Measurements from ENCODE around the gene FUNDC2. TPM values are rescaled to one million over a fixed set of nuclear protein-coding genes. Genes with fewer than 3 reads are reported as not detected.

The FUNDC2 gene
- total RNA-seq, 1 donor from 2014 or later = 54.0 TPM

DNA sequence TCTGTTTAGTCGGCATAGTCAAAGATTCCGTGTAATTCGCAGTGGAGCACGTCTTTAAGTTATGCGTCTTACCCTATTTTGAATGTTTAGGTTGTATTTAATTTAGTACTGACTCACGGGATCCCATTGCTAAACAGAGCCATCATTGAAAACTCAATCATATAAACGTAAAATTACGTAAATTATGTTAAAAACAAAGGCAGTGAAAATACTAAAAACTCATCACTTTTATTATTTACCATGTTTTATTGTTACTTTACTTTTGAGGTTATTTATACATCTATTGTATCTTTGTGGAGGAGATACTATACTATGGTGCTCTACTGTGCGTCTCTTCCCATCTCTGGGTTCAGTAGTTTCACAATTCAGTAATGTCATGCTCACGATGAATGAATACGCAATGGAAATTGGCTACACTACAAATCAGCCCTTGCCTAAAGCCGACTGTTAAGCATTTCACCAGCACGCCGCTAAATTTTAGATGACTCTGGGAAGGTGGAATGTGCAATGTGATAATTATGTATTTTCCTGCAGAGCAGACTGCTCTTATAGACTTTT is 944 bp downstream of the FUNDC2 start:
- no peak for DNase-seq (ENCODE audit: low spot score in 2 of 2)
- Histone ChIP-seq H3K4me3 (peak overlapping the region; percentile 61 to 73), H3K27me3 (no peaks in the 10 kb centered on the region), H3K27ac (peak overlapping the region; percentile 96 to 97), H3K36me3 (no peaks in the 10 kb centered on the region), H3K9me3 (no peaks in the 10 kb centered on the region), H3K4me1 (no peaks in the 10 kb centered on the region)
- intact Hi-C loops (cut with DNase I) = no loop called here
- TF ChIP-seq, protein P1, sequence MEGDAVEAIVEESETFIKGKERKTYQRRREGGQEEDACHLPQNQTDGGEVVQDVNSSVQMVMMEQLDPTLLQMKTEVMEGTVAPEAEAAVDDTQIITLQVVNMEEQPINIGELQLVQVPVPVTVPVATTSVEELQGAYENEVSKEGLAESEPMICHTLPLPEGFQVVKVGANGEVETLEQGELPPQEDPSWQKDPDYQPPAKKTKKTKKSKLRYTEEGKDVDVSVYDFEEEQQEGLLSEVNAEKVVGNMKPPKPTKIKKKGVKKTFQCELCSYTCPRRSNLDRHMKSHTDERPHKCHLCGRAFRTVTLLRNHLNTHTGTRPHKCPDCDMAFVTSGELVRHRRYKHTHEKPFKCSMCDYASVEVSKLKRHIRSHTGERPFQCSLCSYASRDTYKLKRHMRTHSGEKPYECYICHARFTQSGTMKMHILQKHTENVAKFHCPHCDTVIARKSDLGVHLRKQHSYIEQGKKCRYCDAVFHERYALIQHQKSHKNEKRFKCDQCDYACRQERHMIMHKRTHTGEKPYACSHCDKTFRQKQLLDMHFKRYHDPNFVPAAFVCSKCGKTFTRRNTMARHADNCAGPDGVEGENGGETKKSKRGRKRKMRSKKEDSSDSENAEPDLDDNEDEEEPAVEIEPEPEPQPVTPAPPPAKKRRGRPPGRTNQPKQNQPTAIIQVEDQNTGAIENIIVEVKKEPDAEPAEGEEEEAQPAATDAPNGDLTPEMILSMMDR (IDR thresholded peaks at IDR 0.05) = no peak

DNA sequence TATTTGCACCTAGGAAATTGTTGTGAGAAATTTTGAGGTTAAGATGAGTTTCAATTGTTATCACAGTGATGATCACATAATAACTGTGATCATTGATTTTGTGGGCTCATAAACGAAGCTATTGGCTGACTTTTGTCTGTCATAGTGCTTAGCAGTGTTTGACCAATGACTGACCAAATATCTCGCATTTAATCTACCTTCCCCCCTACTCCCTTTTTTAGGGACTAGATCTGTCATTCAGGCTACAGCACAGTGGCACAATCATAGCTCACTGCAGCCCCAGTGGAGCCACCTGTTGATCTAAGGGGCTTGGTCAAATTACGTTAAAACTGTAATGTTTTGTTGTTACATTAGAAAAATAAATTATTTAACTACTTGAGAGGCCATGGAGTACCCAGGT is 1.5 kb downstream of the FUNDC2 start:
- Histone ChIP-seq H3K27ac (peak overlapping the region; percentile 96 to 97), H3K9me3 (no peaks in the 10 kb centered on the region), H3K4me1 (no peaks in the 10 kb centered on the region), H3K4me3 (peak overlapping the region; percentile 61 to 73), H3K27me3 (no peaks in the 10 kb centered on the region), H3K36me3 (no peaks in the 10 kb centered on the region)
- no peak for DNase-seq (ENCODE audit: low spot score in 2 of 2)
- TF ChIP-seq, protein P1 (IDR thresholded peaks at IDR 0.05) = no peak
- intact Hi-C loops (cut with DNase I) = no loop called here

DNA sequence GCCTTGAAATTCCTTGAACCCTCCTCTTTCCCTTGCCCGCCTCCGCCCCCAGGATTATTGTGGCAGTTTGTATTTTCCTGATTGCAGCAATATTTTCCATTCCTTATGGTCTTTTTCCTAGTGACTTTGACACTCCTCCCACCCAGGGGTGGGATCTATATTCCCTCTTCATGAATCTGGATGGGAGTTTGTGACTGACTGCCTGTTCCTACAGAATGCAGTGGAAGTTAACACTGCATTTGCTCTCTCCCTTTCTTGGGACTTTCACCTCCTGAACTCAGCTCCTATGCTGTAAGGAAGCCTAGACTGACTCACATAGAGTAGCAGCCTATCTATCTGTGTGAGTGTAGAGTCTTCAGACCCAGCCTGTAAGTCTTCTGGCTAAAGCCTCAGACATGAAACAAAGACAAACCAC is 2.2 kb downstream of the FUNDC2 start:
- H3K36me3 ChIP-seq = no peaks in the 10 kb centered on the region
- DNase-seq (ENCODE audit: low spot score in 2 of 2) = no peak
- TF ChIP-seq, protein P1 (IDR thresholded peaks at IDR 0.05) = no peak
- no peak overlapping the region for H3K4me3 ChIP-seq
- H3K27me3 ChIP-seq = no peaks in the 10 kb centered on the region
- H3K27ac ChIP-seq = peak overlapping the region; percentile 96 to 97
- no peaks in the 10 kb centered on the region for H3K9me3 ChIP-seq
- H3K4me1 ChIP-seq = no peaks in the 10 kb centered on the region
- intact Hi-C loops (cut with DNase I) = no loop called here

DNA sequence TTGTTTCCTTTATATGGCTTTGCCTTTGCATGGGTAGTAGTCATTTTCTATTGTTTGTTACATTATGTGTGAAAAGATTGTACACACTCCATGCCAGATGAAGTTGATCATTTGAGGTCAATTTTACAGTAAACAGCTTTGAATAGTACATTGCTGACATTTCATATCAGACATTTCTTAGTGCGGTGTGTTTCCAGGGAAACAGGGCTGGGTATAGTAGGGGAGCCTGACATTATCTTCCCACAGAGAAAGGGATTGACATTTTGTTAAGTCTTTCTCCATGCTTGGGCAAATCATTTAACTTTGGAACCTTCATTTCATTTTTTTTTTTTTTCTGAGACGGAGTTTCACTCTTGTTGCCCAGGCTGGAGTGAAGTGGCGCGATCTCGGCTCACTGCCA is 5.0 kb downstream of the FUNDC2 start:
- peaks cover 0 to 11% of the 10 kb centered on the region in 2 donors for H3K36me3 ChIP-seq
- intact Hi-C loops (cut with DNase I) = no loop called here

DNA sequence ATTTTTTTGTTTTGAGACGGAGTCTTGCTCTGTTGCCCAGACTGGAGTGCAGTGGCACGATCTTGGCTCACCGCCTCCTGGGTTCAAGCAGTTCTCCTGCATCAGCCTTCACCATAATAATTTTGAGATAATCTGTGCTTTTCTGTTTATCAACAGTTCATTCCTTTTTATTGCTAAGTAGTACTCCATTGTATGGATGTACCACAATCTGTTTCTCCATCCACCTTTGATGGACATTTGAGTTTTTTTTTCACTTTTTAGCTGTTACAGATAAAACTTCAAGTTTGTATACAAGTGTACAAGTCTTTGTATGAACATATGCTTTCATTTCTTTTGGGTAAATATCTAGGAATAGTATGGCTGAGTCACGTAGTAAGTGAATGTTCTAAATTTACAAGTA is 9.0 kb downstream of the FUNDC2 start:
- no peak for DNase-seq (ENCODE audit: low spot score in 2 of 2)
- intact Hi-C loops (cut with DNase I) = no loop called here

More for the DNA sequence above, 5.0 kb downstream of the FUNDC2 start:
- DNase-seq (ENCODE audit: low spot score in 2 of 2) = no peak
- TF ChIP-seq, protein P1 (IDR thresholded peaks at IDR 0.05) = no peak
- no peaks in the 10 kb centered on the region for H3K27me3 ChIP-seq
- no peak overlapping the region for H3K4me3 ChIP-seq
- H3K4me1 ChIP-seq = no peaks in the 10 kb centered on the region
- H3K27ac ChIP-seq = no peak overlapping the region
- H3K9me3 ChIP-seq = peaks cover 0 to 4% of the 10 kb centered on the region in 2 donors

More for the DNA sequence above, 9.0 kb downstream of the FUNDC2 start:
- H3K4me3 ChIP-seq = no peak overlapping the region
- peaks cover 0 to 4% of the 10 kb centered on the region in 2 donors for H3K9me3 ChIP-seq
- TF ChIP-seq, protein P1 (IDR thresholded peaks at IDR 0.05) = no peak
- H3K27ac ChIP-seq = no peak overlapping the region
- peaks cover 0 to 11% of the 10 kb centered on the region in 2 donors for H3K36me3 ChIP-seq
- H3K27me3 ChIP-seq = no peaks in the 10 kb centered on the region
- H3K4me1 ChIP-seq = no peaks in the 10 kb centered on the region

Measured in ascending aorta (tissue), 2 donors.